ENCODE results near the gene PTBP3. TPM values are rescaled to one million over a fixed set of nuclear protein-coding genes. Genes with fewer than 3 reads are reported as not detected.
"Not testable (repeated sequence)": the region's sequence is repeated elsewhere in the genome, so short reads cannot be mapped to it uniquely, and the experiment has no call there.

Gene PTBP3
- polyA plus RNA-seq, 1 of the 3 experiments (the other 2 are of a cell fraction), result 6.1 TPM

GRCh38 chr9:112271466-112272098, 61.8 kb downstream of the PTBP3 start:
- Histone ChIP-seq H3K79me2 (ENCODE audit: insufficient read depth) (peaks cover 66% of the 10 kb centered on the region), H3K4me3 (ENCODE audit: low read depth in 2 of 2, low read length in 1 of 2) (no peak overlapping the region), H3K4me2 (no peak overlapping the region), H4K20me1 (ENCODE audit: insufficient read depth) (peaks cover 11% of the 10 kb centered on the region; the same call in 1 of the 2 replicates), H3K27ac (ENCODE audit: low read depth in 2 of 2, low read length in 1 of 2) (no peak overlapping the region), H2AFZ (ENCODE audit: low read depth) (no peak overlapping the region), H3K9me3 (no peaks in the 10 kb centered on the region), H3K9ac (no peak overlapping the region), H3K9me2 (no peaks in the 10 kb centered on the region), H3F3A (replicated peaks; ENCODE audit: insufficient read depth) (peaks cover 3% of the 10 kb centered on the region), H3K4me1 (ENCODE audit: control insufficient read depth in 1 of 2, insufficient read depth in 2 of 2, low read depth in 1 of 2, low read length in 1 of 2) (peaks cover 3 to 8% of the 10 kb centered on the region in 2 experiments; a peak in 3 of 4 replicates), H3K36me3 (replicated peaks in 1 of 2; ENCODE audit: control insufficient read depth in 1 of 2, insufficient read depth in 2 of 2, low read length in 1 of 2) (peaks cover 0 to 32% of the 10 kb centered on the region in 2 experiments), H3K27me3 (ENCODE audit: insufficient read depth) (no peaks in the 10 kb centered on the region)
- TF ChIP-seq NRF1 (IDR thresholded peaks at IDR 0.05; ENCODE audit: low read depth, low read length) (no peak), GATA2 (CRISPR knock-in tag; IDR thresholded peaks at IDR 0.05) (no peak), ELF1 (IDR thresholded peaks at IDR 0.05) (no peak), TAF1 (IDR thresholded peaks at IDR 0.05; ENCODE audit: borderline replicate concordance, low read depth, low read length) (no peak), JUND (IDR thresholded peaks at IDR 0.05) (0 out of 2 replicates have a peak, but pooled peaks have one; percentile 17)
- 93% methylated on average over 2 of the region's 2 CpGs for WGBS (ENCODE audit: low lambda C conversion rate)
- ChIA-PET CTCF (interaction anchor here (1.0 kb wide), 1 partner anchor 10 kb away, joined by 3 read pairs; no protein-coding TSS in a partner anchor), POLR2A (no interaction called here)
- no peak for DNase-seq

GRCh38 chr9:112268413-112268812, 65.0 kb downstream of the PTBP3 start:
- H3K9me3 ChIP-seq, result no peaks in the 10 kb centered on the region
- peaks cover 7 to 47% of the 10 kb centered on the region in 2 experiments for H3K36me3 ChIP-seq (replicated peaks in 1 of 2; ENCODE audit: control insufficient read depth in 1 of 2, insufficient read depth in 2 of 2, low read length in 1 of 2)
- peaks cover 0 to 5% of the 10 kb centered on the region in 2 experiments; a peak in 3 of 4 replicates for H3K4me1 ChIP-seq (ENCODE audit: control insufficient read depth in 1 of 2, insufficient read depth in 2 of 2, low read depth in 1 of 2, low read length in 1 of 2)
- H3K9me2 ChIP-seq, result no peaks in the 10 kb centered on the region
- H3K27ac ChIP-seq (ENCODE audit: low read depth in 2 of 2, low read length in 1 of 2), result no peak overlapping the region
- peaks cover 59% of the 10 kb centered on the region for H3K79me2 ChIP-seq (ENCODE audit: insufficient read depth)
- H3K4me3 ChIP-seq (ENCODE audit: low read depth in 2 of 2, low read length in 1 of 2), result no peak overlapping the region
- peaks cover 3% of the 10 kb centered on the region for H3F3A ChIP-seq (replicated peaks; ENCODE audit: insufficient read depth)
- 94% methylated on average over 5 of the region's 5 CpGs for WGBS (ENCODE audit: low lambda C conversion rate)
- TF ChIP-seq CHD2 (IDR thresholded peaks at IDR 0.05; ENCODE audit: low read length, partially characterized antibody), result no peak
- no peak for TF ChIP-seq POLR2AphosphoS5 (IDR thresholded peaks at IDR 0.05; ENCODE audit: low read depth, low read length)
- no peak for TF ChIP-seq ELF1 (IDR thresholded peaks at IDR 0.05)
- TF ChIP-seq REST (IDR thresholded peaks at IDR 0.05; ENCODE audit: low read depth, low read length), result no peak
- no peak for TF ChIP-seq RFX5 (IDR thresholded peaks at IDR 0.05; ENCODE audit: low read length)
- no peak for TF ChIP-seq USF2 (IDR thresholded peaks at IDR 0.05; ENCODE audit: borderline replicate concordance, low read depth, low read length)
- TF ChIP-seq FOSL2 (IDR thresholded peaks at IDR 0.05; ENCODE audit: borderline replicate concordance, low read depth), result no peak
- no peak for TF ChIP-seq ZBTB33 (IDR thresholded peaks at IDR 0.05; ENCODE audit: borderline replicate concordance, low read depth)
- no peak overlapping the region for H3K9ac ChIP-seq
- H4K20me1 ChIP-seq (ENCODE audit: insufficient read depth), result peaks cover 9% of the 10 kb centered on the region; the same call in 1 of the 2 replicates
- ChIA-PET POLR2A (no interaction called here), CTCF (interaction anchor here (1.2 kb wide), 1 partner anchor 19 kb away, joined by 3 read pairs; no protein-coding TSS in a partner anchor)
- H3K27me3 ChIP-seq (ENCODE audit: insufficient read depth), result no peaks in the 10 kb centered on the region
- H3K4me2 ChIP-seq, result no peak overlapping the region
- no peak overlapping the region for H2AFZ ChIP-seq (ENCODE audit: low read depth)
- no peak for DNase-seq

GRCh38 chr9:112267086-112267485, 66.3 kb downstream of the PTBP3 start:
- 97% methylated on average over 16 of the region's 16 CpGs for WGBS (ENCODE audit: low lambda C conversion rate)
- H3K9me3 ChIP-seq; H2AFZ ChIP-seq (ENCODE audit: low read depth); H3K4me2 ChIP-seq; POLR2A ChIA-PET; DNase-seq; H3K9me2 ChIP-seq; H3K27ac ChIP-seq (ENCODE audit: low read depth in 2 of 2, low read length in 1 of 2); H3K27me3 ChIP-seq (ENCODE audit: insufficient read depth); H3F3A ChIP-seq (replicated peaks; ENCODE audit: insufficient read depth); H3K4me3 ChIP-seq (ENCODE audit: low read depth in 2 of 2, low read length in 1 of 2); H4K20me1 ChIP-seq (ENCODE audit: insufficient read depth); H3K9ac ChIP-seq; H3K4me1 ChIP-seq (ENCODE audit: control insufficient read depth in 1 of 2, insufficient read depth in 2 of 2, low read depth in 1 of 2, low read length in 1 of 2): not testable (repeated sequence)
- CTCF ChIA-PET, result interaction anchor here (0.9 kb wide), 1 partner anchor 669 kb away, joined by 3 read pairs; no protein-coding TSS in a partner anchor
- peaks cover 14 to 50% of the 10 kb centered on the region in 2 experiments for H3K36me3 ChIP-seq (replicated peaks in 1 of 2; ENCODE audit: control insufficient read depth in 1 of 2, insufficient read depth in 2 of 2, low read length in 1 of 2)
- H3K79me2 ChIP-seq (ENCODE audit: insufficient read depth), result peaks cover 57% of the 10 kb centered on the region
